Activated T-helper 1 cell treated with anti-CD3 and anti-CD28 coated beads, Interleukin-2, amount 50 U/mL, for 16 hours (primary cell): ENCODE data around the gene GCLC.
A peak's percentile ranks its signal among the peaks of the same experiment; 100 is the strongest.
"Not testable (repeated sequence)": the region's sequence is repeated elsewhere in the genome, so short reads cannot be mapped to it uniquely, and the experiment has no call there.

Experiments used
- DNase-seq, 2 donors: peaks; one replicate each; pipeline ENCODE4 v3.0.0-alpha.2; 2020; ENCODE audit warnings: low read depth in 1 of 2, low spot score in 1 of 2

GCLC gene

DNA sequence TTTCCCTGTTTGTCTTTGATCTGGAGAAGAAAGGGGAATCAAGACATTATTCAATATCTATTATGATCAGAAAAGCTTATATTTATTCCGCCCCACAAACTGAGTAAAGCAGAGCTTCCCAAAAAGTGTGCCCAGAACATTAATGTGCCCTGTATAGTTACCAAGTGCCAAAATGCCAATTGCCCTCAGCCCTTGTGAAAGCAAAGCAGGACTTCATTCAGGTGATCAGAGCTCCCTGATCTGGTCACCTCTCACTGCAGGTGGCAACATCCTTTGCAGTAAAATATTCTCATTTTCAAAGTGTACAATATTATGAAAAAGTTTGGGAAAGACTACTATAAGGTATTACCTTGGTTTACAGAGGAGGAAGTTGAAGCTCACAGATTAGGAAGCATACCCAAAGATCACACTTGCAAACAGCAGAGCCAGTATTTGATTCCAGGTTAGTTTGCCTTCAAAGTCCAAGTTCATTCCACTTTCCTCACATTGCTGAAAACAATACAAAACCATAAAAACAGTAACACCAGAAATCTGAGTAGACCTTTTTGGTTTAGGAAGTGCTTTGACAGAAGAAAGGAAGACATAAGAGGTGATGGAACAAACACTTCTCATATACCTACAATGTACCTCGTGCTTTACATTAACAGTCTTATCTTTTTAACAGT lies 19.6 kb upstream of the GCLC start:
- DNase-seq = no peak

DNA sequence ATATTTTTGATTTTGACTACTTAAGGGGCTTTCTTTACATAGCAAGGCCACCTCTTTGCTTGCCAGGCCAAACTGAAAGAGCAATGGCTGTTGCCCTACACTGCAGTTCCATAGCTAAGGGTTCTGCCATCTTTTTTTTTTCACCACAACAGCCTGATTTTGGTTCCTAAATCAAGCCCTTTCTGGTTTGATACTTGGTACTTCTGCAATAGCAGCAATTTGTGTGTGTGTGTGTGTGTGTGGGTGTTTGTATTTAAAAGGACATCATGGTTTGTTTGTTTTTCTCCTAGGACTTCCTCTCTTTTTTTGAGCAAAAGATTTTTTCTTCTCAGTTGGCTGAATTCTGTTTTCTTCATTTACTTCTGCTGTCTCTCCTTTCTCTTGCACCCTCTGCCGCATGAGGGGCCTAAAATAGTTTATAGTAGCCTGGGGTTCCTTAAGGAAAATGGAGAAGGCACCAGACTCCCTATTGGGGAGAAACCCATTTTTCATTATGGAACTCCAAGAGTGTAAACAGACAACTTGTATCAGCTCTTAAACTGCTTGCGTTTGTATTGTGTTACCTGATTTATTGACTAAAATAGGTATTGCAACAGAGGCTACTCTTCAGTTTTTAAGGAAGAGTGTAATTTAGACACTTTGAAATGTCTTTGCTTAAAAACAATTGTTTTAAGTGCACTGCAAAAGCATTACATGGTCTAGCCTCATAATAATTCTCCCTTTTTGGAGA lies 12.2 kb upstream of the GCLC start:
- no peak for DNase-seq

DNA sequence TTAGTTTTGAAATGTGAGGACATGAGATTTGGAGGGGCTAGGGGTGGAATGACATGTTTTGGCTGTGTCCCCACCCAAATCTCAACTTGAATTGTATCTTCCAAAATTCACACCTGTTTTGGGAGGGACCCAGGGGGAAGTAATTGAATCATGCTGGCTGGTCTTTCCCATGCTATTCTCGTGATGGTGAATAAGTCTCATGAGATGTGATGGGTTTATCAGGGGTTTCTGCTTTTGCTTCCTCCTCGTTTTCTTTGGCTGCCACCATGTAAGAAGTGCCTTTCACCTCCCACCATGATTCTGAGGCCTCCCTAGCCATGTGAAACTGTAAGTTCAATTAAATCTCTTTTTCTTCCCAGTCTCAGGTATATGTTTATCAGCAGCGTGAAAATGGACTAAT lies 8.7 kb upstream of the GCLC start:
- not testable (repeated sequence) for DNase-seq

DNA sequence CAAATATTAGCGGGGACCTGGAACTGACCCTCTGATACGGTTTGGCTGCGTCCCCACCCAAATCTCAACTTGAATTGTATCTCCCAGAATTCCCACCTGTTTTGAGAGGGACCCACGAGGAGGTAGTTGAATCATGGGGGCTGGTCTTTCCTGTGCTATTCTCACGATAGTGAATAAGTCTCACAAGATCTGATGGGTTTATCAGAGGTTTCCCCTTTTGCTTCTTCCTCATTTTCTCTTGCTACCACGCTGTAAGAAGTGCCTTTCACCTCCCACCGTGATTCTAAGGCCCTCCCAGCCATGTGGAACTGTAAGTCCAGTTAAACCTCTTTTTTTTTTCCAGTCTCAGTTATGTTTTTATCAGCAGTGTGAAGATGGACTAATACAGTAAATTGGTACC lies 6.8 kb upstream of the GCLC start:
- DNase-seq = not testable (repeated sequence)

DNA sequence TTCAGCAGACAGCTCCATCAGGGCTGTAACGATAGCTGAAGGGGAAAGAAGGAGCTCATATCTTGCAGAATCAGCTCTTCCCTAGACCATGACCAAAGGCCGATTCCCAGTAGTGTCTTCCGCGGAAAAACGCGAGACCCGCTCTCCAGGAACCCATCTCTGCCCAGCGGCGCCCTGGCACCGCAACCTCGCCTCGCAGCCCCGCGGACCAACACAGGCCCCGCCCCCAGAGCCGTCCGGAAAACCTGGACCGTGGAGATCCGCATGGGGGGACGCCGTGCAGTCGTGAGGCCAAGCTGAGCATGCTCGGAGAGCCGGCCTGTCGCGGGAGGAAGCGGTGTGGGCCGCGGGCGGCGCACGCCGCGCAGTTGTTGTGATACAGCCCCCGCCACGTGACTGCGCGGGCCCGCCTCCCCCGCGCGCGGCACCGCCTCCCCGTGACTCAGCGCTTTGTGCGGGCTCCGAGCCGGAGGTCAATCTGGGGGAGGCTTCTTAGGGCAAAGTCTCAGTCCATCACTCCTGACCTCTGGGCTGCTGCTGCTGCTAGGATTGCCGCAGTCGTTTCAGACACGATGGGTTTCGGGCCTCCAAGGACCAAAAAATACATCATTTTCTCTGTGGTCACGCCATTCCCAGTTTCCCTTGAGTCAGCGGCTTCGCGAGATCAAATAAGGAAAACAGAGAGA lies 3.1 kb upstream of the GCLC start:
- DNase-seq = peak; percentile 86 to 90

DNA sequence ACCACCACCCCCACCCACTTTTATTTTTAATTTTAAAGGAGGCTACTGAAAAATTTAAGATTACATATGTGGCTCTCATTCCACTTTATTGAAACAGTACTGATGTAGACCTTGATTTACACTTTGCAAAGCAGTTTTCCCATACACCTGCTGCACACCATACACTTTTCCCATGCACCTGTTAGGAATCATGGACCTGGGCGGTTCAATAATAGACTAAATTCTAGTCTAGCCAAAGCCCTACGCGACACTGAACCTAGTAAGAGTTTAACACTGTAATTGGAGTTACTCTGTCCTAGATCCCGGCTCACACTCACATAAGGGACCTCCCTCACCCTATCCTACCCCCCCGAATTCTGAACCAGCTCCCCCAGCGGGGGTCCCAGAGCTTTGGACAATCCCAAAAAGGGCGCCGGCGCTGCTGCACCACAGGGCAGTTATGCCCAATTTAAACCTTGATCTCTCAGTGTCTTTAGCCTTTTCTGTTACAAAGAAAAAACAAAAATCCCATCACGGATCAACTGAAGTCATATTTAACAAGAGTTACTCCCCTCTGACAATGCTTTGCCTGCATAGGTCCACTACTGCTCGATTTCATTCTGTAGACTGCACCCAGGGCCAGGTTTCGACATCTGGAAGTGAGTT lies 2.4 kb upstream of the GCLC start:
- DNase-seq = no peak

DNA sequence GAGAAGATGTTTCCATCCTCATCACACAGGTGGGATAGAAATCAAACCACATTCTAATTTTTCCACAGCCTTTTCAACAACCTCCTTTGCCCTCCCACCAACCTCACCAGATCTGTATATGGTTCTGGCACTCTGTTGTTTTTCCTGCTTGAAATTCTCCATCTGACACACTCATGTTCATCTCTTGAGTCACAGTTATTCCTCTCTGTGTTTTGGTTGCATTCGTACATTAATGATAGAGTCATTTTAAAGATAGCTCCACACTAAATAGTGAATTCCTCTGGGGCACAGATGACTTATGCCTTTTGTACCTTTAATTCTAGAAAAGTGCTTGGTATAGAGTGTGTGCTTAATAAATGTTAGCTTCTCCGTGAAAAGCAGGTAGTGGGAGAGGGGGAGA lies 1.4 kb upstream of the GCLC start:
- no peak for DNase-seq

DNA sequence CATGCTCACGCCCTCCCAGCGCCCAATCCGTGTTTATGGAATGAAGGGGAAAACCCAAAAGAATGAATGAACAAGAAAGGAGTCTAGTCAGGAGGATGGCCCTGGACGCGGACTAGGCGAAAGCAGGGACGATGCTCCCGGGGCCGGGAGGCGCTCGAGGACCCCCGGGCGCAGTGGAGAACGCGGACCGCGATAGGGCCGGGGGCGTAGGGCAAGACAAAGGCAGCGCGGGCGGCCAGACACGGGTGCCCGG lies 758 bp downstream of the GCLC start:
- no peak for DNase-seq

DNA sequence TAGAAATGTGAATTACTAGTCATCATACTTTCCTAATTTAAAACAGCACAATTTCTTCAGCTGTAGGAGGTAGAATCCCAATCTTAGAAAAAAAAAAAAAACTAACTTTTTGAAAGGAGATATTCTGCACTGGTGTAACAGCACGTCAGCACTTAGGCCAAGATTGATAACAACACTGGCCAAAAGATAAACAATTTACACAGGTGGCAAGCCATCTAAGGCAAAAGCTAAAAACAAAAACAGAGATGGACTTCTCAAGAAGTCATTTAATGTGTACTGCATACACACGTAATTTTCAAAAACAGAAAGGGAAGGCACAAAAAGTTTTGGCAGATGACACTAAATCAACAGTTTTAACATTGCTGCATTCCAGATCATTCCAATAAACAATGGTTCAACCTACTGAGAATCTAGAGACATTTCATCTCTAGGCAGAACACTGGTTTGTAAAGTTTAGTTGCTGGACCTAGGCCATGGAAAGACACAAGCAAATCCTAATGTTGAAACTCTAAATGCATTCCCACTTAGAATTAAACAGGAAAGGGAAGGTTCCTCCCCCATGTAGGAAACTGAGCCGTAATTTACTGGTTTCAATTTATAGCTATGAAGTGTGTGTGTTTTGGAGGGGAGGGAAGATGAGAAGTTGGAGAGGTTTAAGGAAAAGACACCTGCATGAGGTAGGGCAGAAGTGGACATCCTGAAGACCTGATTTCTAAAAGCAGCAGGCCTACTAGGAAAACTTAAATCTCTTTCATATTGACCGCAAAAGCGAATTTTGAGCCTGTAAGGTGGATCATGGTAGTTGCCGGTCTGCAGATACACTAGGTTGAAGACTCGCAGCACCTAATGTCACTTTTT lies 1.3 kb downstream of the GCLC start:
- no peak for DNase-seq

DNA sequence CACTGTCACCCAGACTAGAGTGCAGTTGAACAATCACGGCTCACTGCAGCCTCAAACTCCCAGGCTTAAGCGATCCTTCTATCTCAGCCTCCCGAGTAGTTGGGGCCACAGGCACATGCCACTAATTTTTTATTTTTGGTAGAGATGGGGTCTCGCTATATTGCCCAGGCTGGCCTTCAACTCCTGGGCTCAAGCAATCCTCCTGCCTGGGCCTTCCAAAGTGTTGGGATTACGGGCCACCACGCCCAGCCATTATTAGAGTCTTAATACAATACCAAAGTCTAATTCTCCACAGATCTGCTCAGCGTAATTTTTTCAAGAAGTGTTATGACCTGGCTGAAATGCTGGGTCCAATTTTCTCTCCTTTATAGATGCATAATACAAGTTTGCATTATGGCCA lies 3.0 kb downstream of the GCLC start:
- no peak for DNase-seq

DNA sequence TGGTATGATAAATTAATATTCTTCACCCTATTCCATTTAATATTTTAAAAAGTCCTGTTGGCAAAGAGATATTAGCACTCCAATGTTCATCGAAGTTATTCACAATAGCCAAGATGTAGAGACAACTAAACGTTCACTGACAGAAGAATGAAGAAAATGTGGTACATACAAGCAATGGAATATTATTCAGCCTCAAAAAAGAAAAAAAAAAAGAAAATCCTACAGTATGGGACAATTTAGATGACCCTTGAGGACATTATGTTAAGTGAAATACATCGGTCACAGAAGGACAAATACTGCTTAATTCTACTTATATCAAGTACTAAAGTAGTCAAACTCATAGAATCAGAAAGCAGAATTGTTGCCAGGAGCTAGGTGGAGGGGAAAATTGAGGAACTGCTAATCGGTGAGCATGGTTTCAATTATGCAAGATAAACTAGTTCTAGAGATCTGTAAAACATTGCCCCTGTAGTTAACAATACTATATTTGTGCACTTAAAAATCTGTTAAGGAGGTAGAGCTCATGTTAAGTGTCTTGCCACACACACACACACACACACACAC lies 4.7 kb downstream of the GCLC start:
- no peak for DNase-seq

DNA sequence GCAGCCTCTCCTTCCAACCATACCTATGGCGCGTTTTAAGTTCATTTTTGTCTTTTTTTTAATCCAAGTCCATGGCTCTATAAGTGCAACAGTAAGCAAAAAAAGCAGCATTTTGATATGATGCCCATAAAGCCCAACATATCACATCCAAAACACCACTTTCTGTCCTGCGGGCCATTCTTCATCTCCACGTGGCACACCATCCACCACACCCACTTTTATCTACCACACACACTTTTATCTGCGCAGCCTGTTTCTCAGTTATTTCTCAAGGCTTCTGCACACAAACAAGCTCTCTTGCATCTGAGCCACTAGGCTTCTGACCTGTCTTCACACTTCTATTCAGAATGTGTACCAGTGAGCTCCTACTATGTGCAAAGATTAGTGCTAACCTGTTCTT lies 5.3 kb downstream of the GCLC start:
- no peak for DNase-seq

DNA sequence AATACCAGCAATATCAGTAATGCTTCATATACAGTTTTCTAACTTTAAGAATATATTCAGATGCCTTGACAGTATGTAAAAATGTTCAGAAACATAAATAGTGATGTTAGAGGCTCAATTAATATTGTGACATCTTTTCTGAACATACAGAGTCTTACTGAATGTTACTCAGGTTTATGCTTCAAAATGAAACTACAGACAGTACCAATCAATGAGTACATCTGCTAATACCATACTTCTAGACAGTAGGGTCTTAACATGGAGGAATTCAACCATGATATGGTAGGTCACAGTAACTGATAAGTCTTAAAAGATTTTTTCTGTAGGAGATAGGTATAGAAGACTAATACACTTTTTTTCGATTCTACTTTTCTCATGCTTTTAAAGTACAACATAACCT lies 8.3 kb downstream of the GCLC start:
- no peak for DNase-seq

DNA sequence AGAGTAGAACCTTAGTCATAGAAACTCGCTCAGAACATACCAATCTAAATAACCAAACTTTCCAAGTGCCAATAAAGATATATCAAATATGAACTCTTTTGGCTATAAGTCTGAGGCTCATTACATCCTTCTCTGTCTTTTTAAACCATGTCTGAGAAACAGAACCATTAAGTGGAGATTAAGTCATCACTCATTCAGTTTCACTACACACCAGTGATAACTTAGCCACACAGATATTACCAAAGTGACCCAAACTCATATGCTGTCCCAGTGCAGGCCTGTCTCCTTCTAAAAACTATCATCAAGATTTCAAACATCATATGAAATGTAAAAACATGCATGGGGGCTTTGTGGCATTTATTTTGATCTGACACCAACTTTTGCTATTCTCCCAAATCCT lies 12.0 kb downstream of the GCLC start:
- no peak for DNase-seq

DNA sequence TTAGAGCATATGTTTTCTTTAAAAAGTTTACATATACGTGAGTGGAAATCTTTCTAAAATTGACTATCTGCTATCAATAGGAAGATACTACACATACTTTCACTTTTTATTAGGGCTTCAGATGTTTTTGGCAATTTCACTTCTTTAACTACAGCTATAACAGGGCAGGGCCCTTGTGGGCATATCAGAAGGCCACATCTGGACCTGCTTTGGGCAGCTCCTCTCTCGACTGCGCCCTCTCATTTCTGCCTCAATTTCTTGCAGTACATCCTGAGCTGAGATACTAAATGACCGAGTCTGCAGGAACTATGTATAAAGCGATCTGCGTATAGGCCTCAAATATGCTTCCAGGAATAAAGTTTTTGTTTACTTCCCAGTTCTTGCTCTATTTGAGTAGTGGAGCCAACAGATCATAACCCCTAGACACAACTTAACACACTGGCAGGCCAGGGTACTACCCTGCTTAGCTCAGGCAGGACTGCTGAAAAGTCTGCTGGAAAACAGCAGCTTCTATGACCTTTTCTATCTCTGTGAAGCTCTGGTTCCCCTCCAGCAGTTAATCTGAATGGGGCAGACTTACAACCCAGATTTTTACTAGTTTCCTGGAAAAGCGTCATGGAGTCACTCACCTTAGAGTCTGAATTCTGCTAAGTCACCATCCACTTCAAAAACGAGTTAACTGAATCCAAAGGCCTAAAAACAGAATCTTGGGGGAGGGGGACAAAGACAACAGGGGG lies 12.7 kb downstream of the GCLC start:
- DNase-seq = no peak

DNA sequence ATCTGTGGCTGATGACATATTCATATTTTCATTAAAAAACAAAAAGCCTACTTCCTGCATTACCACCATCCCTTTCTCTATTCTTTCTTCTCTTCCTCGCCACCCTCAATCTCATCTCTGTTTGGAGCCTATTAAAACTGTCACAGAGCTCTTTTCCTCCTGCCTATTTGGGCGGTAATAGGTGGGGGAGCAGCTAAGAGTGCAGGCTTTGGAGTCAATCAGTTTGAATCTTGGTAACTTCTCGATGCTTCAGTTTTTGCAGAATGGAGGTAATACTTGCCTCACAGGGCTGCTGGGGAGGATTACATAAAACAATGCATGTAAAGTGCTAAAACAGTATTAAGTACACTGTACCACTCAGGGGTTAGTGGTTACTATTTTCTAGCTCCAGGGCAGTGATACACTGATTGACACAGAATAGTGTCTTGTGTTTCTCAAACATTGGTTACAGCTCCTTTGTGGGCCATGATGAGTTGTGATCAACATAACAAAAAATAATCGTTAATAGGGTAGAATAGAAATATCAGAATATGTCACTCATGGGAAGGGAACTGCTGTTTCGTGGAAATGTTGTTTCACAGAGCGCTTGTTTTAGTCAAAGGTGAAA lies 14.0 kb downstream of the GCLC start:
- DNase-seq = no peak

DNA sequence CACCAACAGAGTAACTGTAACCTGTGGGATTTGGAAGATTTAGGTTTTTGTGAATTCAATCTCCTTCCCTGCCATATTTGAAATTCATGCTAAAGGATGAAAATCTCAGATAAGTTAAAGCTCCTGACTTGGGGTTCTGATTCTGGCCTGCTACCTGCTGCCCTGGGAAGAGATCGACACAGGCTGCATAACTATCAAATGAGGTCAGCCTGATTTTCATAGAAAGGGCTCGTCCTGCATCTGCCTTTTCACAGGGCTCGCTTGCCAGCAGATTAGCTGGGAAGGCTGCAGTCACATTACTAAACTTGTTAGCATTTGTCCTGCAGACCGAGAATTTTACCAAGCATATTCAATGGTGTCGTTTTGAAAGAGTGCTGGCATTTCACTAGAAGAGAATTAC lies 14.6 kb downstream of the GCLC start:
- DNase-seq = no peak

DNA sequence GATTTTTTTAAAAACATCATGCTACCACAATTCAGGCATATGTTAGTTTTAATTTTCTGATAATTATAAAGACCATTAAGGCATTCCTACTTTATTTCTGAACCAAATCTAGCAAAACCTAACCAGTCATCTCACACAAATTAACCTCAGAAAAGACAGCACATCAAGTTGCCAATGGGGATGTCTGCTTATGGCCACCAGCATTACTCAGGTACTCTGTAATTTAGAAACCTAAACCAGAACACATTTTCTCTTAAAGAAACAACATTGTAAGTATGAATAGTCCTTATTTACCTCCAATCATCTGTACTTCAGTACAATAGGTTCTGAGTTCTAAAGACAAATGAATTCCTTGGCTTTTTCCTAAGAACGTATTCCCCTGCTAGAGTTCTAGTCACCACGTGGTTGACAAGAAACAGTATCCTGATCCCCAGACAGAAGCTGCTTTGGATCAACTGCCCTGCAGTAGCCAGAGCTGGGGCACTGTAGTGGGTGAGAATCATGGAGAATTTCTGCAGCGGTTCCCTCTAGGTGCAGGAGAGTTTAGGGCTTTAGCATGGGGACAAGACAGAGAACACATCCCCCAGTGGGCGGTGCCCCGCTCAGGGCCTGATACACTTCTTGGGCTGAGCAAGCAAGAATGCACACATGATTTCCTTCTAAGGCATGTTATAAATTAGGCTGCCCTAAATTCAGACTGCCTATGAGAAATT lies 15.4 kb downstream of the GCLC start:
- DNase-seq = no peak

DNA sequence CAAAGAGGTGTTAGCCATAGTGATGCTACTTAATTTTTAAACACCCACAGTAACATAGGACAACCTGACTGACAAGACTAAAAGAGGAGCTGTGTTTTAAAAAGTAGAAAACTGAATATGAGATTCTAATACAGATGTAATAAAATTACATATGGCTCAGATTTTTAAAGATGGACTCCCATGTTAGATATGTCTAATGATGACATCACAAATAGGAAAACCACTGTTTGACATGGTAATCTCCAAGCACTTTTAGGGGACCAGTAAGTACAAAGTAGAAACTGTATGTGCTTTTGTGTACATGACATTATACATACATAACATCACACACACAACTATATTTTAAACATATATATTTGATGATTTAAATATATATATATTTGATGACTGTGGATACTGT lies 16.8 kb downstream of the GCLC start:
- no peak for DNase-seq
